Activated CD8-positive, alpha-beta memory T cell treated with anti-CD3 and anti-CD28 coated beads for 48 hours (primary cell): Measurements from ENCODE around the gene FRMD4B.

ENCODE experiments used
- DNase-seq, 3 experiments: peaks; one replicate each; pipeline ENCODE4 v3.0.0-alpha.2; 2020; ENCODE audit warnings: low read depth in 2 of 3, low spot score in 2 of 3

FRMD4B gene

GRCh38 chr3:69406163-69406562, 20.3 kb upstream of the FRMD4B start:
- no peak for DNase-seq

- DNase-seq = no peak
These were observed 19.2 kb upstream of the FRMD4B start for GRCh38 chr3:69405067-69405466.

- no peak for DNase-seq
These were observed 17.6 kb upstream of the FRMD4B start for GRCh38 chr3:69403454-69403853.

GRCh38 chr3:69400683-69401082, 14.8 kb upstream of the FRMD4B start:
- DNase-seq = no peak

GRCh38 chr3:69392850-69393249, 7.0 kb upstream of the FRMD4B start:
- no peak for DNase-seq

- no peak for DNase-seq
These were observed 6.5 kb upstream of the FRMD4B start for GRCh38 chr3:69392415-69392814.

- DNase-seq = no peak
These were observed 5.7 kb upstream of the FRMD4B start for GRCh38 chr3:69391554-69391953.

GRCh38 chr3:69390771-69391170, 4.9 kb upstream of the FRMD4B start:
- DNase-seq = no peak

- no peak for DNase-seq
These were observed 3.8 kb upstream of the FRMD4B start for GRCh38 chr3:69389520-69390248.

- DNase-seq = no peak
These were observed 2.4 kb upstream of the FRMD4B start for GRCh38 chr3:69388241-69388640.

GRCh38 chr3:69386556-69387385, 883 bp upstream of the FRMD4B start:
- no peak for DNase-seq

GRCh38 chr3:69385123-69385722, 665 bp downstream of the FRMD4B start:
- no peak for DNase-seq

- no peak for DNase-seq
These were observed 1.6 kb downstream of the FRMD4B start for GRCh38 chr3:69384326-69384725.

- DNase-seq = no peak
These were observed 6.2 kb downstream of the FRMD4B start for GRCh38 chr3:69379661-69380060.

GRCh38 chr3:69378112-69378802, 7.6 kb downstream of the FRMD4B start:
- no peak for DNase-seq

- no peak for DNase-seq
These were observed 8.6 kb downstream of the FRMD4B start for GRCh38 chr3:69377262-69377661.

GRCh38 chr3:69376731-69377130, 9.2 kb downstream of the FRMD4B start:
- no peak for DNase-seq

- DNase-seq = no peak
These were observed 14.1 kb downstream of the FRMD4B start for GRCh38 chr3:69371816-69372215.

- DNase-seq = no peak
These were observed 15.0 kb downstream of the FRMD4B start for GRCh38 chr3:69370901-69371301.

- no peak for DNase-seq
These were observed 15.6 kb downstream of the FRMD4B start for GRCh38 chr3:69370156-69370883.
